GM19372 (cell line): ENCODE data around the gene TMIGD3.

Source experiments
- ATAC-seq: cut with Tn5 transposase; IDR thresholded peaks from one replicate; pipeline ENCODE4 v1.9.1; 2021; ENCODE audit warnings: mild to moderate bottlenecking, low read depth, moderate library complexity; ENCODE audit not compliant: unreplicated experiment

Gene TMIGD3

GRCh38 chr1:111449703-111450017, 53.8 kb downstream of the TMIGD3 start:
- ATAC-seq = no peak

- ATAC-seq = peak; percentile 93
Measured at GRCh38 chr1:111448918-111449702, 54.3 kb downstream of the TMIGD3 start, which contains the start of the genes ATP5PB and WDR77. Gene ATP5PB, plus strand, starts transcription at chr1:111449464. Its CDS starts 78 bp downstream, at chr1:111449542. Gene WDR77, minus strand, starts transcription at chr1:111449256. Its CDS starts 87 bp downstream, at chr1:111449169.

GRCh38 chr1:111448482-111448917, 54.9 kb downstream of the TMIGD3 start:
- ATAC-seq = no peak

GRCh38 chr1:111446967-111447892, 56.2 kb downstream of the TMIGD3 start:
- ATAC-seq = no peak

GRCh38 chr1:111446546-111446945, 56.9 kb downstream of the TMIGD3 start:
- ATAC-seq = no peak

- ATAC-seq = no peak
Measured at GRCh38 chr1:111444031-111444430, 59.4 kb downstream of the TMIGD3 start.

- ATAC-seq = no peak
Measured at GRCh38 chr1:111442457-111442856, 61.0 kb downstream of the TMIGD3 start.

- ATAC-seq = no peak
Measured at GRCh38 chr1:111441573-111442192, 61.8 kb downstream of the TMIGD3 start.

- no peak for ATAC-seq
Measured at GRCh38 chr1:111439461-111440351, 63.7 kb downstream of the TMIGD3 start.

GRCh38 chr1:111436726-111437125, 66.7 kb downstream of the TMIGD3 start:
- ATAC-seq = no peak
